NCI-H1417 treated with DMSO at 0.1 percent for 48 hours (cell line): Measurements from ENCODE around the gene AKT1.

Source experiments
- DNase-seq: peaks from one replicate; lab custom pipeline; 2025; lab: John Stamatoyannopoulos, UW

The AKT1 gene

DNA sequence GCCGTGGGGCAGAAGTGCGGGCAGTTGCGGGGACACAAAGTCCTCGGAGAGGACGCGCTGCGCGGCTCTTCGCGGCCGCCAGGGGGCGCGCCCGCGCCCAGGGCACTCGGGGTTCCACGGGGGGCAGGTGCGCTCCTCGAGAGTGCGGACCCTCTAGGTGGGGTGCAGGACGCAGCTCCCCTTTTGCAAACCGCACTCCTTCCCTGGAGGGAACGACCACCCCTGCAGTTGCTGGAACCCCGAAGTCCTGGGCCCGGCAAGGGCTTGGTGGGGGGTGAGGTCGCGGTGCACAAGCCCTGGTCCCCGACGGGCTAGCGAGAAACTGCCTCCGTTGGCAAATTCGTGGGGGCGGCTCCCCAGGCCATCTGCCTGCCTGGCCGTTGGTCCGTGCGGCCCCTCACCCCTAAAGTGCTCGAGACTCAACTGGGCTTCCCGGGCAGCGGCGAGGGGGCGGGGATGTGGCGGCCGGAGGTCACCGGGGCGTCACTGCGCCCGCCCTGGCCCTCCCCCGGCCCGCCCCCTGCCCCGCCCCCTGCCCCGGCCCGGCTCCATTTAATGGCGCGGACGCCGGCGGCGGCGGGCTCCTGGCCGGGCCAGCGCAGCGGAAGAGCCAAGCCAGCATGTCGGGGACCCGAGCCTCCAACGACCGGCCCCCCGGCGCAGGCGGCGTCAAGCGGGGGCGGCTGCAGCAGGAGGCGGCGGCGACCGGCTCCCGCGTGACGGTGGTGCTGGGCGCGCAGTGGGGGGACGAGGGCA is 71.7 kb downstream of the AKT1 start, which contains the start of gene ADSS1:
Gene ADSS1, plus strand, starts transcription at position 579 of the 756 bp plus-strand sequence. Its CDS starts 42 bp downstream, at position 621.
- no peak for DNase-seq

DNA sequence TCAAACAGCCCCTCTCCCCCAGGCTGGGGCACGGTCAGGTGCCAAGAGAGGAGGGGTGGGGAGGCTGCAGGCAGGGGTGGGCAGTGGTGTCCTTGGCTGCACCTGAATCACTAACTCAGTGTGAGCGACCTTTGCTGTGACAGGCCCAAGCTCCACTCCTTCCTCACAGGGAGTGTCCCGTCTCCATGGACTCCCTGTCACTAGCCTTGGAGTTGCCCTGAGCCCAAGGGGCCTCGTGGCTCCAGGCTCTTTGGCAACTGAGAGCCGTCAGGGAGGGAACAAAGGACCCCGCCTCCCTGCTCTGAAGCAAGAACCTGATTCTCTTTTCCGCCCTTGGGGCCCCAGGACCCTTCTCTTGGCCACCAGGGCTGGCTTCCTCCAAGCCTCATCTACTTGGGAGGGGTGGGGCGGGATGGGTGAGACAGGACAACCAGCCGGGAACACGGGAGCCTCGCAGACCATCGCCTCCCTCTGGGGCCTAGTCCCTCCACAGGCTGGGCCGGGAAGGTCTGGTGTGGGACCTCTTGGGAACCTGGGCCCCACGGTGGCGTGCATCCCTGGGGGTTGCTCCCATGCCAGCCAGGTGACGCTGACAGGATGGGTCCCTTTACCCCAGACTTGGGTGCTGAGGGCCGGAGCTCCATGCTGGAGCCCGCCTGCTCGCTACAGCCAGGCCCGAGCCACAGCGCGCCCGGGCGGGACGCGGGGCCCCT is 72.5 kb downstream of the AKT1 start:
- no peak for DNase-seq

DNA sequence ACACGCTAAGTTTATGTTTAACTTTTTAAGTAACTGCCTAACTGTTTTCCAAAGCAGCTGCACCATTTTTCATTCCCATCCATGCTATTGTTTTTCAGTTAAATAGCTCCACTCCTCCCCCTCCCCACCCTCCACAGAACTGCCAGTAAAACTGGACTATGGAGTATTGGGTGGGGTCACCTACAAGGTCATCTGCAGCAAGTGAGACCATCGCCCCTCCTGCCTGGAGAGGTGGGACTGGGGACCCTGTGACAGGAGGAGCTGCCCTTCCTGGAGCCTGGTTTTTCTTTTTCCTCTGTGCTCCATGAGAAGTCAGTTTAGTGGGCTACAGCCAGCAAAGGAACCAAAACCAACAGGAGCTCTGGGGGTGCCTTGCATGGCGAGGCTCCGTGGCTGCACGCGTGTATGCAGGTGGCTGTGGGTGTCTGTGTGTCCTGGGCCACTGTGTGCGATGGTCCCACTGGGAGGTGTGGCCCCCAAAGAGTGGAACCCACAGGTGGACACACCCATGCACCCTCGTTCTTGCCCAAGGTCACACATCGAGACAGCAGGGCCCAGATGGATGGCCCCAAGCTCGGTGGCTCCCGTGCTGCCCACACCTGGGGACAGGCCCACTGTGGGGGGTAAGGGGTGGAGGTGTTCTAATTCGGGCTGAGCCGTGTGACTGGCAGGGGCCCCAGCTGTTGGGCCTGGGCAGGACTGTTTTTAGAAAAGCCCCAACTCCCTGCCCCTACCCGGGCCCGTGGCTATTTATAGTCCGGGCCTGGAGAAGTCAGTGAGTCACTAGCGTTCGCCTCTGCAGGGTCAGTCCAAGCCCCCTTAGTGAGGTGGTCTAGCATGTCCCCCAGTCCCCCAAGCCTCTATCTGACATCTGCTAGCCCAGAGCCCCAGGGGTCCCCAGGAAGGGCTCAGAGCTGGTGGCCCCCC is 73.8 kb downstream of the AKT1 start:
- DNase-seq = no peak
